Caco-2 (cell line): ENCODE results near the gene CAPZB. TPM values are rescaled to one million over a fixed set of nuclear protein-coding genes. Genes with fewer than 3 reads are reported as not detected.

Experiments used
- BruUV-seq: library from RNA; stranded (reverse); fragments of 400-500 nt; replicated peaks from 2 replicates; lab custom pipeline; 2021; lab: Mats Ljungman, UMichigan
- CTCF ChIA-PET: fragments of 300-600 bp; sonication (Branson Sonifier 250); formaldehyde crosslinking; loops from one replicate; lab custom pipeline; 2022; ENCODE audit warnings: antibody characterized with exemption; lab: Charles Lee
- POLR2A ChIA-PET: fragments of 300-600 bp; sonication (Branson Sonifier 250); formaldehyde crosslinking; loops from one replicate; lab custom pipeline; 2022; ENCODE audit warnings: antibody characterized with exemption; lab: Charles Lee
- DNase-seq, 2 experiments: peaks; one replicate each; pipeline versions ENCODE4 v3.0.0 to v3.0.0-alpha.2; 2020 to 2022
- H3K27me3 ChIP-seq: replicated peaks from 2 replicates; pipeline ENCODE4 v1.6.0; 2011; ENCODE audit warnings: low read length; ENCODE audit not compliant: control insufficient read depth, insufficient read depth
- H3K36me3 ChIP-seq: 2 replicates; pipeline ENCODE4 v1.5.1; 2011; ENCODE audit warnings: low read length; ENCODE audit not compliant: control insufficient read depth, insufficient read depth
- H3K4me1 ChIP-seq: fragments of 250-450 bp; sonication (Bioruptor Pico); 2 replicates; pipeline ENCODE4 v1.5.1; 2020; ENCODE audit warnings: mild to moderate bottlenecking
- H3K4me3 ChIP-seq: 2 replicates; pipeline ENCODE4 v1.5.1; 2011; ENCODE audit warnings: low read depth, mild to moderate bottlenecking, control low read depth, low read length
- H3K9me3 ChIP-seq: fragments of 250-450 bp; sonication (Bioruptor Pico); 2 replicates; pipeline ENCODE4 v1.5.1; 2020; ENCODE audit warnings: mild to moderate bottlenecking, moderate library complexity
- H3K27ac Mint-ChIP-seq: one replicate; pipeline ENCODE4 v1.8.0; 2022; ENCODE audit warnings: mixed read lengths; ENCODE audit not compliant: unreplicated experiment
- H3K27me3 Mint-ChIP-seq: one replicate; pipeline ENCODE4 v1.8.0; 2022; ENCODE audit warnings: mixed read lengths; ENCODE audit not compliant: insufficient read depth, unreplicated experiment
- H3K36me3 Mint-ChIP-seq: one replicate; pipeline ENCODE4 v1.8.0; 2022; ENCODE audit warnings: mild to moderate bottlenecking, mixed read lengths; ENCODE audit not compliant: insufficient read depth, unreplicated experiment
- H3K4me1 Mint-ChIP-seq: one replicate; pipeline ENCODE4 v1.8.0; 2022; ENCODE audit warnings: low read depth, mixed read lengths; ENCODE audit not compliant: unreplicated experiment
- H3K4me3 Mint-ChIP-seq: one replicate; pipeline ENCODE4 v1.8.0; 2022; ENCODE audit warnings: mild to moderate bottlenecking, moderate library complexity, mixed read lengths; ENCODE audit not compliant: unreplicated experiment
- H3K9me3 Mint-ChIP-seq: one replicate; pipeline ENCODE4 v1.8.0; 2022; ENCODE audit warnings: mixed read lengths; ENCODE audit not compliant: unreplicated experiment
- intact Hi-C: fragments of 100-400 bp; cut with micrococcal nuclease; formaldehyde crosslinking; loops from one replicate; pipeline ENCODE4 v1.10.0; 2022; ENCODE audit not compliant: unreplicated experiment
- total RNA-seq: library from RNA; stranded (reverse); gene quantifications from 2 replicates; pipeline ENCODE4 v1.2.3, GENCODE V29; 2022
- TF ChIP-seq, protein P1 (sequence below), 2 experiments: fragments of 200-600 bp in 1 of 2; IDR thresholded peaks; 1 replicate in 1 of 2; 2 replicates in 1 of 2; pipeline versions ENCODE4 v1.5.1 to v1.8.0; 2011 to 2022; ENCODE audit warnings: antibody characterized with exemption in 1 of 2, control low read depth in 1 of 2, inconsistent platforms in 1 of 2, low read depth in 1 of 2, low read length in 1 of 2, mild to moderate bottlenecking in 1 of 2, moderate library complexity in 1 of 2; ENCODE audit not compliant: insufficient read depth in 1 of 2, severe bottlenecking in 1 of 2, unreplicated experiment in 1 of 2

Gene CAPZB
- total RNA-seq, 1 experiment from 2014 or later = 205 TPM

DNA sequence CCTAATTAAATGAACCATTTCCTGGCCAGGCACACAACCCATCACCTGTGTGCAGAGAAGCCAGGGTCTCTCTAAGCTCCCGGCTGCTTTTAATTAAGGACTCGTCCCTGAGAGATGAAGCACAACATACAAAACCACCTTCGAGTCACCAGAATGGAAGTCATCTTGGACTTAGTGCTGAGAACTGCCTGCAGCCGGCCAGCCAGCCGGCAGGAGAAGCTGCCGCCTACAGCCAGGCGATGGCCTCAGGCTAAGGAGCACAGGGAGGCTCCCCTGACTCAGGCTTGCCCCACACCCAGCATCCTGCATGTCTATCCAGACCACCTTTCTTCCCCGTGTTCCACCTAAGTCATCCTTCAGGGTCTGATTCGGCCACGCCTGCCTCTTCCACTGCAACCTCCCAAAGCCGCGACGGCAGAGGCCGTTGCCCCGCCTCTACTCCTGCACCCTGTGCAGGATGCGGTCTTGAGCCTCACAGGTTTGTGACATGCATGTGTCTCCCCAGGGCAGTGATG is 89.6 kb downstream of the CAPZB start:
- Mint-ChIP-seq H3K4me1 (peaks cover under 1% of the 10 kb centered on the region), H3K36me3 (peaks cover 25% of the 10 kb centered on the region), H3K27ac (no peak overlapping the region), H3K27me3 (no peaks in the 10 kb centered on the region), H3K9me3 (no peaks in the 10 kb centered on the region), H3K4me3 (no peak overlapping the region)
- POLR2A ChIA-PET = interaction anchor here (0.6 kb wide), 1 partner anchor 98 kb away, joined by 6 read pairs; no protein-coding TSS in a partner anchor
- no peaks in the 10 kb centered on the region for H3K4me1 ChIP-seq
- intact Hi-C loops = no loop called here
- H3K36me3 ChIP-seq = no peaks in the 10 kb centered on the region; the same call in none of the 2 replicates
- no peak for DNase-seq
- BruUV-seq = no TSS peak
- H3K9me3 ChIP-seq = no peaks in the 10 kb centered on the region
- no peaks in the 10 kb centered on the region for H3K27me3 ChIP-seq
- CTCF ChIA-PET = no interaction called here
- TF ChIP-seq, protein P1, sequence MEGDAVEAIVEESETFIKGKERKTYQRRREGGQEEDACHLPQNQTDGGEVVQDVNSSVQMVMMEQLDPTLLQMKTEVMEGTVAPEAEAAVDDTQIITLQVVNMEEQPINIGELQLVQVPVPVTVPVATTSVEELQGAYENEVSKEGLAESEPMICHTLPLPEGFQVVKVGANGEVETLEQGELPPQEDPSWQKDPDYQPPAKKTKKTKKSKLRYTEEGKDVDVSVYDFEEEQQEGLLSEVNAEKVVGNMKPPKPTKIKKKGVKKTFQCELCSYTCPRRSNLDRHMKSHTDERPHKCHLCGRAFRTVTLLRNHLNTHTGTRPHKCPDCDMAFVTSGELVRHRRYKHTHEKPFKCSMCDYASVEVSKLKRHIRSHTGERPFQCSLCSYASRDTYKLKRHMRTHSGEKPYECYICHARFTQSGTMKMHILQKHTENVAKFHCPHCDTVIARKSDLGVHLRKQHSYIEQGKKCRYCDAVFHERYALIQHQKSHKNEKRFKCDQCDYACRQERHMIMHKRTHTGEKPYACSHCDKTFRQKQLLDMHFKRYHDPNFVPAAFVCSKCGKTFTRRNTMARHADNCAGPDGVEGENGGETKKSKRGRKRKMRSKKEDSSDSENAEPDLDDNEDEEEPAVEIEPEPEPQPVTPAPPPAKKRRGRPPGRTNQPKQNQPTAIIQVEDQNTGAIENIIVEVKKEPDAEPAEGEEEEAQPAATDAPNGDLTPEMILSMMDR (IDR thresholded peaks at IDR 0.05; ENCODE audit: insufficient read depth in 1 of 2, low read depth in 1 of 2, low read length in 1 of 2, severe bottlenecking in 1 of 2, unreplicated experiment in 1 of 2) = no peak
- H3K4me3 ChIP-seq = no peak overlapping the region

DNA sequence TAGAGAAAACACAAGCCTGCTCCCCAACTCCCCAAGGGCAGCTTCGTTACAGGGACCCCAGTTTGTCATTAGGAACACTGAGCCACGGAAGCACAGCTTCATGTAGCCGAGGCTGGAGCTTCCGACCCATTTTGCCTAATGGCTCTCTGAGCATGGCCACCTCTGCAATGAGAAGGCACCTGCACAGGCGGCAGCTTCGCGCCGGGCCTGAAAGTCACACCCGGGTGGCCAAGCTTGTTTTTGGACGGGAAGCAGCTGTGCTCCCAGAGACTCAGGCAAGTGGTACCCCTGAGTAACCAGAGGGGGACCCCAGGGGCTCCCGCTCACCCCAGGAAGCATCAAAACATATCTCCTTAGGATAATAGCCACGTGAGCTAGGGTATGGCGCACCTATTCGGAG is 92.3 kb downstream of the CAPZB start:
- H3K36me3 ChIP-seq = no peaks in the 10 kb centered on the region; the same call in none of the 2 replicates
- Mint-ChIP-seq H3K27me3 (no peaks in the 10 kb centered on the region), H3K27ac (no peak overlapping the region), H3K4me3 (no peak overlapping the region), H3K4me1 (peaks cover 4% of the 10 kb centered on the region), H3K36me3 (no peaks in the 10 kb centered on the region), H3K9me3 (no peaks in the 10 kb centered on the region)
- ChIA-PET CTCF (interaction anchor here (1.0 to 1.3 kb wide), 2 partner anchors 14 to 189 kb away, joined by 3 to 5 read pairs; no protein-coding TSS in a partner anchor), POLR2A (no interaction called here)
- intact Hi-C loops = loop anchor here (5.0 kb wide), 1 partner anchor 189 kb away; no protein-coding TSS in a partner anchor
- H3K4me1 ChIP-seq = peaks cover 6% of the 10 kb centered on the region; the same call in 1 of the 2 replicates
- no peaks in the 10 kb centered on the region for H3K9me3 ChIP-seq
- no peak overlapping the region for H3K4me3 ChIP-seq
- no peak for DNase-seq
- no peaks in the 10 kb centered on the region for H3K27me3 ChIP-seq
- TF ChIP-seq, protein P1 (IDR thresholded peaks at IDR 0.05; ENCODE audit: insufficient read depth in 1 of 2, low read depth in 1 of 2, low read length in 1 of 2, severe bottlenecking in 1 of 2, unreplicated experiment in 1 of 2) = no peak
- BruUV-seq = no TSS peak

DNA sequence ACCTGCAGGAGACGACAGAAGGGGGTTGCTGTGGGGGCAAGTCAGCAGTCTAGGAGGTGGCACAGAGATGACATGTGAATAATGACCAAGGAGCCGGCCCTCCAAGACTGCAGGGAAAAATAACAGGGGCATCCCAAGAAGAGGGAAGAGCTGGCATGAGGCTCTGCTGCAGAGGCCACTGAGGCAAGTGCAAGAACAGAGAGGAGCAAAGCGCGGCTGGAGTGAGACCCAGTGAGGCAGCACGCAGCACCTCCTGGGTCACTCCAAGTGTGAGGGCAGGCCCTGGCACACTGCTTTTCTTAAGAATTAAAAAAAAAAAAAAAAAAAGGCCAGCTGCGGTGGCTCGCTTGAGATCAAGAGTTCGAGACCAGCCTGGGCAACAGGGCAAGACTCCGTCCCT is 93.1 kb downstream of the CAPZB start:
- Mint-ChIP-seq H3K36me3 (no peaks in the 10 kb centered on the region), H3K4me1 (peaks cover 9% of the 10 kb centered on the region), H3K4me3 (no peak overlapping the region), H3K27me3 (no peaks in the 10 kb centered on the region), H3K9me3 (no peaks in the 10 kb centered on the region), H3K27ac (no peak overlapping the region)
- no peaks in the 10 kb centered on the region; the same call in 1 of the 2 replicates for H3K36me3 ChIP-seq
- peaks cover 14% of the 10 kb centered on the region for H3K4me1 ChIP-seq
- H3K9me3 ChIP-seq = no peaks in the 10 kb centered on the region
- no peak for DNase-seq
- H3K27me3 ChIP-seq = no peaks in the 10 kb centered on the region
- no TSS peak for BruUV-seq
- ChIA-PET POLR2A (no interaction called here), CTCF (interaction anchor here (1.0 to 1.3 kb wide), 3 partner anchors 15 to 190 kb away, joined by 3 to 5 read pairs (median 3); no protein-coding TSS in a partner anchor)
- H3K4me3 ChIP-seq = no peak overlapping the region
- TF ChIP-seq, protein P1 (IDR thresholded peaks at IDR 0.05; ENCODE audit: insufficient read depth in 1 of 2, low read depth in 1 of 2, low read length in 1 of 2, severe bottlenecking in 1 of 2, unreplicated experiment in 1 of 2) = no peak
- intact Hi-C loops = loop anchor here (5.0 kb wide), 1 partner anchor 190 kb away; no protein-coding TSS in a partner anchor
